Measurements from ENCODE around the gene MYH3.

Gene MYH3

GRCh38 chr17:10648381-10648780 is 8.7 kb downstream of the MYH3 start:
- no peaks in the 10 kb centered on the region for H3K36me3 ChIP-seq (ENCODE audit: control insufficient read depth, low read depth, low read length)
- no peak overlapping the region for H3K9ac ChIP-seq (ENCODE audit: low read length)
- no peak overlapping the region for H3K27ac ChIP-seq (ENCODE audit: low read length)
- H3K4me3 ChIP-seq (ENCODE audit: low read length), result no peak overlapping the region
- no peaks in the 10 kb centered on the region for H3K4me1 ChIP-seq (ENCODE audit: control insufficient read depth, low read depth, low read length)
- H3K27me3 ChIP-seq (ENCODE audit: control insufficient read depth, insufficient read depth, low read length), result no peaks in the 10 kb centered on the region
- no peaks in the 10 kb centered on the region for H3K9me3 ChIP-seq (ENCODE audit: control insufficient read depth, low read depth, low read length)

GRCh38 chr17:10646392-10646990 is 10.6 kb downstream of the MYH3 start:
- H3K36me3 ChIP-seq (ENCODE audit: control insufficient read depth, low read depth, low read length), result no peaks in the 10 kb centered on the region
- no peak overlapping the region for H3K9ac ChIP-seq (ENCODE audit: low read length)
- no peaks in the 10 kb centered on the region for H3K27me3 ChIP-seq (ENCODE audit: control insufficient read depth, insufficient read depth, low read length)
- H3K4me3 ChIP-seq (ENCODE audit: low read length), result no peak overlapping the region
- no peaks in the 10 kb centered on the region for H3K4me1 ChIP-seq (ENCODE audit: control insufficient read depth, low read depth, low read length)
- H3K9me3 ChIP-seq (ENCODE audit: control insufficient read depth, low read depth, low read length), result no peaks in the 10 kb centered on the region
- H3K27ac ChIP-seq (ENCODE audit: low read length), result no peak overlapping the region

GRCh38 chr17:10640475-10640874 is 16.6 kb downstream of the MYH3 start:
- H3K9me3 ChIP-seq (ENCODE audit: control insufficient read depth, low read depth, low read length), result no peaks in the 10 kb centered on the region
- H3K4me1 ChIP-seq (ENCODE audit: control insufficient read depth, low read depth, low read length), result no peaks in the 10 kb centered on the region
- no peak overlapping the region for H3K9ac ChIP-seq (ENCODE audit: low read length)
- H3K27me3 ChIP-seq (ENCODE audit: control insufficient read depth, insufficient read depth, low read length), result no peaks in the 10 kb centered on the region
- no peaks in the 10 kb centered on the region for H3K36me3 ChIP-seq (ENCODE audit: control insufficient read depth, low read depth, low read length)
- H3K4me3 ChIP-seq (ENCODE audit: low read length), result no peak overlapping the region
- no peak overlapping the region for H3K27ac ChIP-seq (ENCODE audit: low read length)

GRCh38 chr17:10638151-10638550 is 19.0 kb downstream of the MYH3 start:
- H3K4me3 ChIP-seq (ENCODE audit: low read length), result no peak overlapping the region
- no peak overlapping the region for H3K9ac ChIP-seq (ENCODE audit: low read length)
- no peaks in the 10 kb centered on the region for H3K27me3 ChIP-seq (ENCODE audit: control insufficient read depth, insufficient read depth, low read length)
- H3K27ac ChIP-seq (ENCODE audit: low read length), result no peak overlapping the region
- H3K9me3 ChIP-seq (ENCODE audit: control insufficient read depth, low read depth, low read length), result no peaks in the 10 kb centered on the region
- H3K36me3 ChIP-seq (ENCODE audit: control insufficient read depth, low read depth, low read length), result no peaks in the 10 kb centered on the region
- H3K4me1 ChIP-seq (ENCODE audit: control insufficient read depth, low read depth, low read length), result no peaks in the 10 kb centered on the region

- no peak overlapping the region for H3K9ac ChIP-seq (ENCODE audit: low read length)
- no peaks in the 10 kb centered on the region for H3K27me3 ChIP-seq (ENCODE audit: control insufficient read depth, insufficient read depth, low read length)
- no peaks in the 10 kb centered on the region for H3K36me3 ChIP-seq (ENCODE audit: control insufficient read depth, low read depth, low read length)
- no peaks in the 10 kb centered on the region for H3K9me3 ChIP-seq (ENCODE audit: control insufficient read depth, low read depth, low read length)
- no peaks in the 10 kb centered on the region for H3K4me1 ChIP-seq (ENCODE audit: control insufficient read depth, low read depth, low read length)
- H3K4me3 ChIP-seq (ENCODE audit: low read length), result no peak overlapping the region
- no peak overlapping the region for H3K27ac ChIP-seq (ENCODE audit: low read length)
Observed at GRCh38 chr17:10635290-10635689, 21.8 kb downstream of the MYH3 start.

- no peak overlapping the region for H3K27ac ChIP-seq (ENCODE audit: low read length)
- H3K4me1 ChIP-seq (ENCODE audit: control insufficient read depth, low read depth, low read length), result no peaks in the 10 kb centered on the region
- no peaks in the 10 kb centered on the region for H3K27me3 ChIP-seq (ENCODE audit: control insufficient read depth, insufficient read depth, low read length)
- no peaks in the 10 kb centered on the region for H3K36me3 ChIP-seq (ENCODE audit: control insufficient read depth, low read depth, low read length)
- no peak overlapping the region for H3K9ac ChIP-seq (ENCODE audit: low read length)
- H3K9me3 ChIP-seq (ENCODE audit: control insufficient read depth, low read depth, low read length), result no peaks in the 10 kb centered on the region
- no peak overlapping the region for H3K4me3 ChIP-seq (ENCODE audit: low read length)
Observed at GRCh38 chr17:10633738-10634379, 23.2 kb downstream of the MYH3 start.

- no peak overlapping the region for H3K9ac ChIP-seq (ENCODE audit: low read length)
- no peak overlapping the region for H3K4me3 ChIP-seq (ENCODE audit: low read length)
- H3K27ac ChIP-seq (ENCODE audit: low read length), result no peak overlapping the region
- H3K4me1 ChIP-seq (ENCODE audit: control insufficient read depth, low read depth, low read length), result no peaks in the 10 kb centered on the region
- H3K36me3 ChIP-seq (ENCODE audit: control insufficient read depth, low read depth, low read length), result no peaks in the 10 kb centered on the region
- H3K27me3 ChIP-seq (ENCODE audit: control insufficient read depth, insufficient read depth, low read length), result no peaks in the 10 kb centered on the region
- no peaks in the 10 kb centered on the region for H3K9me3 ChIP-seq (ENCODE audit: control insufficient read depth, low read depth, low read length)
Observed at GRCh38 chr17:10631701-10632100, 25.4 kb downstream of the MYH3 start.

- no peaks in the 10 kb centered on the region for H3K27me3 ChIP-seq (ENCODE audit: control insufficient read depth, insufficient read depth, low read length)
Observed at GRCh38 chr17:10631048-10631700, 25.9 kb downstream of the MYH3 start.

GRCh38 chr17:10629706-10630105 is 27.4 kb downstream of the MYH3 start:
- Histone ChIP-seq H3K9ac (ENCODE audit: low read length) (no peak overlapping the region), H3K4me3 (ENCODE audit: low read length) (no peak overlapping the region), H3K9me3 (ENCODE audit: control insufficient read depth, low read depth, low read length) (no peaks in the 10 kb centered on the region), H3K27me3 (ENCODE audit: control insufficient read depth, insufficient read depth, low read length) (no peaks in the 10 kb centered on the region), H3K27ac (ENCODE audit: low read length) (no peak overlapping the region), H3K36me3 (ENCODE audit: control insufficient read depth, low read depth, low read length) (no peaks in the 10 kb centered on the region), H3K4me1 (ENCODE audit: control insufficient read depth, low read depth, low read length) (no peaks in the 10 kb centered on the region)

More at GRCh38 chr17:10631048-10631700, 25.9 kb downstream of the MYH3 start:
- no peak overlapping the region for H3K4me3 ChIP-seq (ENCODE audit: low read length)
- no peak overlapping the region for H3K9ac ChIP-seq (ENCODE audit: low read length)
- no peaks in the 10 kb centered on the region for H3K9me3 ChIP-seq (ENCODE audit: control insufficient read depth, low read depth, low read length)
- no peaks in the 10 kb centered on the region for H3K36me3 ChIP-seq (ENCODE audit: control insufficient read depth, low read depth, low read length)
- H3K27ac ChIP-seq (ENCODE audit: low read length), result no peak overlapping the region
- H3K4me1 ChIP-seq (ENCODE audit: control insufficient read depth, low read depth, low read length), result no peaks in the 10 kb centered on the region

GRCh38 chr17:10628756-10629155 is 28.4 kb downstream of the MYH3 start:
- Histone ChIP-seq H3K36me3 (ENCODE audit: control insufficient read depth, low read depth, low read length) (no peaks in the 10 kb centered on the region), H3K9ac (ENCODE audit: low read length) (no peak overlapping the region), H3K27me3 (ENCODE audit: control insufficient read depth, insufficient read depth, low read length) (no peaks in the 10 kb centered on the region), H3K9me3 (ENCODE audit: control insufficient read depth, low read depth, low read length) (no peaks in the 10 kb centered on the region), H3K27ac (ENCODE audit: low read length) (no peak overlapping the region), H3K4me3 (ENCODE audit: low read length) (no peak overlapping the region), H3K4me1 (ENCODE audit: control insufficient read depth, low read depth, low read length) (no peaks in the 10 kb centered on the region)

- H3K9ac ChIP-seq (ENCODE audit: low read length), result no peak overlapping the region
- no peaks in the 10 kb centered on the region for H3K9me3 ChIP-seq (ENCODE audit: control insufficient read depth, low read depth, low read length)
- no peaks in the 10 kb centered on the region for H3K36me3 ChIP-seq (ENCODE audit: control insufficient read depth, low read depth, low read length)
- no peaks in the 10 kb centered on the region for H3K4me1 ChIP-seq (ENCODE audit: control insufficient read depth, low read depth, low read length)
- H3K27ac ChIP-seq (ENCODE audit: low read length), result no peak overlapping the region
- H3K27me3 ChIP-seq (ENCODE audit: control insufficient read depth, insufficient read depth, low read length), result no peaks in the 10 kb centered on the region
- no peak overlapping the region for H3K4me3 ChIP-seq (ENCODE audit: low read length)
Observed at GRCh38 chr17:10626390-10626789, 30.7 kb downstream of the MYH3 start.

GRCh38 chr17:10624969-10625368 is 32.1 kb downstream of the MYH3 start:
- H3K36me3 ChIP-seq (ENCODE audit: control insufficient read depth, low read depth, low read length), result no peaks in the 10 kb centered on the region
- H3K4me1 ChIP-seq (ENCODE audit: control insufficient read depth, low read depth, low read length), result no peaks in the 10 kb centered on the region

More at GRCh38 chr17:10624969-10625368, 32.1 kb downstream of the MYH3 start:
- Histone ChIP-seq H3K9ac (ENCODE audit: low read length) (no peak overlapping the region), H3K4me3 (ENCODE audit: low read length) (no peak overlapping the region), H3K27ac (ENCODE audit: low read length) (no peak overlapping the region), H3K27me3 (ENCODE audit: control insufficient read depth, insufficient read depth, low read length) (no peaks in the 10 kb centered on the region), H3K9me3 (ENCODE audit: control insufficient read depth, low read depth, low read length) (no peaks in the 10 kb centered on the region)
